GM06990 (cell line): ENCODE measurements around the gene PLIN4.
"Not testable (repeated sequence)": the region's sequence is repeated elsewhere in the genome, so short reads cannot be mapped to it uniquely, and the experiment has no call there.

Source experiments
- DNase-seq: peaks from one replicate; pipeline ENCODE4 v3.0.0-alpha.2; 2011; ENCODE audit not compliant: insufficient read length; ENCODE audit errors: extremely low read depth
- H3K27me3 ChIP-seq: replicated peaks from 2 replicates; pipeline ENCODE4 v1.6.0; 2011; ENCODE audit warnings: low read length; ENCODE audit not compliant: control insufficient read depth, insufficient read depth
- H3K36me3 ChIP-seq: 2 replicates; pipeline ENCODE4 v1.5.1; 2011; ENCODE audit warnings: low read length; ENCODE audit not compliant: control insufficient read depth, insufficient read depth
- H3K4me3 ChIP-seq: replicated peaks from 2 replicates; pipeline ENCODE4 v1.5.1; 2011; ENCODE audit warnings: low read depth, mild to moderate bottlenecking, control low read depth, low read length
- CTCF ChIP-seq: IDR thresholded peaks from 2 replicates; pipeline ENCODE4 v1.5.1; 2011; ENCODE audit warnings: low read length, control low read depth, mild to moderate bottlenecking, inconsistent platforms; ENCODE audit not compliant: insufficient read depth, poor library complexity, severe bottlenecking

Gene PLIN4

GRCh38 chr19:4518345-4519171 is at the start of gene PLIN4:
Gene PLIN4, minus strand, starts transcription at chr19:4518486. Its CDS starts 214 bp downstream, at chr19:4518272.
- Histone ChIP-seq H3K4me3 (no peak within 1 kb of the TSS), H3K27me3 (no peaks in the 10 kb centered on the region)
- no peak for DNase-seq

GRCh38 chr19:4567584-4568071 is 49.3 kb upstream of the PLIN4 start:
- peak; percentile 85 for TF ChIP-seq CTCF
- H3K27me3 ChIP-seq: no peaks in the 10 kb centered on the region
- no peak for DNase-seq

More at GRCh38 chr19:4518345-4519171, at the start of gene PLIN4:
- no peaks in the 10 kb centered on the region for H3K36me3 ChIP-seq
- no peak for TF ChIP-seq CTCF

GRCh38 chr19:4566402-4567051 is 48.2 kb upstream of the PLIN4 start:
- no peak overlapping the region for H3K4me3 ChIP-seq
- no peak for DNase-seq
- no peak for TF ChIP-seq CTCF

More at GRCh38 chr19:4567584-4568071, 49.3 kb upstream of the PLIN4 start:
- H3K36me3 ChIP-seq: no peaks in the 10 kb centered on the region
- no peak overlapping the region for H3K4me3 ChIP-seq

GRCh38 chr19:4563562-4563961 is 45.3 kb upstream of the PLIN4 start:
- not testable (repeated sequence) for H3K4me3 ChIP-seq, H3K27me3 ChIP-seq, H3K36me3 ChIP-seq, DNase-seq

More at GRCh38 chr19:4566402-4567051, 48.2 kb upstream of the PLIN4 start:
- H3K27me3 ChIP-seq: no peaks in the 10 kb centered on the region
- no peaks in the 10 kb centered on the region for H3K36me3 ChIP-seq

- H3K36me3 ChIP-seq, H3K4me3 ChIP-seq, DNase-seq, H3K27me3 ChIP-seq: not testable (repeated sequence)
Measured at GRCh38 chr19:4562085-4562484, 43.8 kb upstream of the PLIN4 start.

GRCh38 chr19:4559569-4559968 is 41.3 kb upstream of the PLIN4 start, which contains the start of gene SEMA6B:
Gene SEMA6B, minus strand, starts transcription at chr19:4559684. Its CDS starts 1,227 bp downstream, at chr19:4558457.
- no peaks in the 10 kb centered on the region for H3K36me3 ChIP-seq
- H3K27me3 ChIP-seq: no peaks in the 10 kb centered on the region
- TF ChIP-seq CTCF: no peak
- no peak for DNase-seq
- H3K4me3 ChIP-seq: no peak within 1 kb of the TSS
